Breast epithelium (tissue), 4 donors: Measurements from ENCODE around the gene ABHD14A. TPM values are rescaled to one million over a fixed set of nuclear protein-coding genes. Genes with fewer than 3 reads are reported as not detected.
"Not testable (repeated sequence)": the region's sequence is repeated elsewhere in the genome, so short reads cannot be mapped to it uniquely, and the experiment has no call there.

Experiments used
- DNase-seq, 2 donors: peaks; one replicate each; pipeline ENCODE4 v3.0.0-alpha.2; 2019; ENCODE audit warnings: low spot score in 2 of 2
- H3K27ac ChIP-seq, 2 donors: fragments of 200-600 bp; sonication (generic) in 1 of 2; one replicate each; pipeline ENCODE4 v1.5.1; 2016 to 2019; ENCODE audit warnings: mild to moderate bottlenecking in 1 of 2
- H3K27me3 ChIP-seq, 2 donors: fragments of 200-600 bp; sonication (generic) in 1 of 2; one replicate each; pipeline versions ENCODE4 v1.5.1 to v1.6.0; 2017 to 2019; ENCODE audit warnings: control low read depth in 1 of 2, mild to moderate bottlenecking in 1 of 2
- H3K36me3 ChIP-seq: fragments of 200-600 bp; one replicate; pipeline ENCODE4 v1.5.1; 2019
- H3K4me1 ChIP-seq, 2 donors: fragments of 200-600 bp; sonication (generic); one replicate each; pipeline ENCODE4 v1.5.1; 2016 to 2019; ENCODE audit warnings: control low read depth in 1 of 2
- H3K4me3 ChIP-seq, 3 donors: fragments of 200-600 bp; sonication (generic); 1 replicate in 2 of 3; 2 replicates in 1 of 3; pipeline ENCODE4 v1.5.1; 2016 to 2019; ENCODE audit warnings: mild to moderate bottlenecking in 3 of 3, moderate library complexity in 2 of 3
- H3K9me3 ChIP-seq, 2 donors: fragments of 200-600 bp; sonication (generic) in 1 of 2; one replicate each; pipeline ENCODE4 v1.5.1; 2016 to 2019; ENCODE audit warnings: control low read depth in 1 of 2
- POLR2A ChIP-seq: fragments of 450-650 bp; IDR thresholded peaks from one replicate; pipeline ENCODE4 v1.6.1; 2016; ENCODE audit warnings: antibody characterized with exemption, mild to moderate bottlenecking, moderate library complexity
- POLR2AphosphoS5 ChIP-seq, 3 donors: sonication (generic); formaldehyde crosslinking; IDR thresholded peaks; one replicate each; pipeline ENCODE4 v1.6.1; 2017; ENCODE audit warnings: antibody characterized with exemption in 3 of 3
- intact Hi-C: fragments of 100-400 bp; cut with DNase I; formaldehyde crosslinking; loops from one replicate; pipeline ENCODE4 v1.15.1; 2023; ENCODE audit warnings: low total_unique reads
- total RNA-seq, 3 donors: library from RNA; depleted of rRNA; stranded (reverse); fragments of >200 nt; gene quantifications; one replicate each; pipeline ENCODE4 v1.1.0, GENCODE V29; 2016
- TF ChIP-seq, protein P1 (sequence below), 3 donors: fragments of 450-650 bp; IDR thresholded peaks; one replicate each; pipeline ENCODE4 v1.5.1; 2016 to 2017; ENCODE audit warnings: antibody characterized with exemption in 3 of 3, mild to moderate bottlenecking in 3 of 3, moderate library complexity in 3 of 3

The ABHD14A gene
- 10 to 100 TPM; 16.1 to 32.6 (median 17.1) TPM for total RNA-seq

DNA sequence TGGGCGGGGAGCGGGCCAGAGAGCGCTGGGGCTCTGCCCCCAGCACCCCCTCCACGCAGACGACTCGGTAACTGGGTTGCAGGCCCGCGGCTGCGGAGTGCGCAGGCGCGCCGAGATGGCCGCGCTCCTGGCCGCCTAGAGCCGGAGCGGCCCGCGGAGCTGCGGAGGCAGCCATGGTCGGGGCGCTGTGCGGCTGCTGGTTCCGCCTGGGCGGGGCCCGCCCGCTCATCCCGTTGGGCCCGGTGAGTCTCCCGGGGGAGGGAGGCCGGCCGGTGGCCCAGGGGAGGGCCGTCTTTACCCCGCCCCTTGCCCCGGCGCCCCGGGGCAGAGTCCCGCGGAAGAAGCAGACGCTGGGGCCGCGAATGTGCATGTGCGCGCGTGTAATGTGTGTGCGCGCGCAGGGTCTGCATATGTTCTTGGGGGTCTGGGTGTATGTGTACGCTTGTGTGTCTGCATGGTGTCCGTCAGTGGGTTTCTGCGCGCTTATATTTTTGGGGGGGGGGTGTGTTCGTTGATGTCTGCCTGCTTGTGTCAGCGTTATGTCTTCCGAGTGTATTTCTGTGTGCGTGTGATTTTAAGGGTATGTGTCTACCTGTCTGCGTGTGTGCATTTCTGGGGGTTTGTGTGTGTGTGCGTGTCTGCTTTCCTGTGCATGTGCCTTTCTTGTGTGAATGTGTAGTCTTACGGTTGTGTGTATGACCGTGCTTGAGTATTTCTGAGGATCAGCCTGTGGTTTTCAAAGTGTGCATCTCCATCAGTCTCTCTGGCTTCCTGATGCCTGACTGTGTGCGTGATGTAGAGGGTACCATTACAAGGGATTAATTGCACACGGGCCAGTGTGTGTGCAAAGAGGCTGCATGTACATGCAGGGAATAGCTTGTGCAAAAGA is at the start of gene ABHD14A:
Gene ABHD14A (plus strand): TSS at position 102 of the 889 bp plus-strand sequence. CDS start 72 bp downstream, at position 174.
- H3K36me3 ChIP-seq, result no peaks in the 10 kb centered on the region
- intact Hi-C loops, result loop anchor here (2.0 kb wide), 1 partner anchor 32 kb away; the partner anchor contains the start of gene PARP3
- peak; percentile 53 to 70 for DNase-seq
- H3K27me3 ChIP-seq, result no peaks in the 10 kb centered on the region
- H3K27ac ChIP-seq, result peak within 1 kb of the TSS; percentile 96 to 98
- TF ChIP-seq, protein P1, sequence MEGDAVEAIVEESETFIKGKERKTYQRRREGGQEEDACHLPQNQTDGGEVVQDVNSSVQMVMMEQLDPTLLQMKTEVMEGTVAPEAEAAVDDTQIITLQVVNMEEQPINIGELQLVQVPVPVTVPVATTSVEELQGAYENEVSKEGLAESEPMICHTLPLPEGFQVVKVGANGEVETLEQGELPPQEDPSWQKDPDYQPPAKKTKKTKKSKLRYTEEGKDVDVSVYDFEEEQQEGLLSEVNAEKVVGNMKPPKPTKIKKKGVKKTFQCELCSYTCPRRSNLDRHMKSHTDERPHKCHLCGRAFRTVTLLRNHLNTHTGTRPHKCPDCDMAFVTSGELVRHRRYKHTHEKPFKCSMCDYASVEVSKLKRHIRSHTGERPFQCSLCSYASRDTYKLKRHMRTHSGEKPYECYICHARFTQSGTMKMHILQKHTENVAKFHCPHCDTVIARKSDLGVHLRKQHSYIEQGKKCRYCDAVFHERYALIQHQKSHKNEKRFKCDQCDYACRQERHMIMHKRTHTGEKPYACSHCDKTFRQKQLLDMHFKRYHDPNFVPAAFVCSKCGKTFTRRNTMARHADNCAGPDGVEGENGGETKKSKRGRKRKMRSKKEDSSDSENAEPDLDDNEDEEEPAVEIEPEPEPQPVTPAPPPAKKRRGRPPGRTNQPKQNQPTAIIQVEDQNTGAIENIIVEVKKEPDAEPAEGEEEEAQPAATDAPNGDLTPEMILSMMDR (IDR thresholded peaks at IDR 0.05), result no peak
- TF ChIP-seq POLR2A (no peak), POLR2AphosphoS5 (IDR thresholded peaks at IDR 0.05) (peak in 2 of 3 donors; percentile 20 to 38)
- no peaks in the 10 kb centered on the region for H3K9me3 ChIP-seq
- peaks cover 7 to 12% of the 10 kb centered on the region in 2 donors for H3K4me1 ChIP-seq
- H3K4me3 ChIP-seq, result peak within 1 kb of the TSS; percentile 69 to 77 (median 72)

DNA sequence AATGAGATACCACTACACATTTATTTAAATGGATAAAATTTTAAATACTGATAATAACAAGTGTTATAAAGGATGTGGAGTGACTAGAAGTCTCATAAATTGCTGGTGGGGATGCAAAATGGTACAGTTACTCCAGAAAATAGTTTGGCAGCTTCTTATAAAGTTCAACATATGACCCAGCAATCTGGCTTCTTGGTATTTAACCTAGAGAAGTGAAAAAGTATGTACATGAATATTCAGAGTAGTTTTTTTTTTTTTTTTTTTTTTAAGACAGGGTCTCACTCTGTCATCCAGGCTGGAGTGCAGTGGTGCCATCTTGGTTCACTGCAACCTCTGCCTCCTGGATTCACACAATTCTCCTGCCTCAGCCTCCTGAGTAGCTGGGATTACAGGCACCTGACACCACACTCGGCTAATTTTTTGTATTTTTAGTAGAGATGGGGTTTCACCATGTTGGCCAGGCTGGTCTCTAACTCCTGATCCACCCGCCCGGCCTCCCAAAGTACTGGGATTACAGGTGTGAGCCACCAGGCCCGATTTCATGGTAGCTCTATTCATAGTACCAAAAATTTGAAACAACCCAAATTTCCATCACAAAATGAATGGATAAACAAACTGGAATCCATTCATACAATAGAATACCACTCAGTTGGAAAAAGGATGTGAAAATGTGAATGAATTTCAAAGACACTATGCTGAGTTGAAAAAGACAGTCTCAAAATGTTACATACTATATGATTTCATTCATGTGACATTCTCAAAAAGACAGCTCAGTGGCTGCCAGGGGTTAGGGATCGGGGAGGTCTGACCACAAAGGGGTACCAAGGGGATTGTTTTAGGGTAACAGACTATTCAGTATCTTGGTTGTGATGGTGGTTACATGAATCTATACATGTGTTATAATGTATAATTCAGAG is 47.5 kb upstream of the ABHD14A start:
- Histone ChIP-seq H3K4me3 (no peak overlapping the region), H3K9me3 (no peaks in the 10 kb centered on the region), H3K4me1 (no peaks in the 10 kb centered on the region), H3K27ac (no peak overlapping the region), H3K27me3 (no peaks in the 10 kb centered on the region), H3K36me3 (no peaks in the 10 kb centered on the region)
- intact Hi-C loops, result no loop called here
- TF ChIP-seq POLR2A, result no peak
- TF ChIP-seq, protein P1 (IDR thresholded peaks at IDR 0.05), result no peak
- no peak for TF ChIP-seq POLR2AphosphoS5 (IDR thresholded peaks at IDR 0.05)
- DNase-seq, result no peak

DNA sequence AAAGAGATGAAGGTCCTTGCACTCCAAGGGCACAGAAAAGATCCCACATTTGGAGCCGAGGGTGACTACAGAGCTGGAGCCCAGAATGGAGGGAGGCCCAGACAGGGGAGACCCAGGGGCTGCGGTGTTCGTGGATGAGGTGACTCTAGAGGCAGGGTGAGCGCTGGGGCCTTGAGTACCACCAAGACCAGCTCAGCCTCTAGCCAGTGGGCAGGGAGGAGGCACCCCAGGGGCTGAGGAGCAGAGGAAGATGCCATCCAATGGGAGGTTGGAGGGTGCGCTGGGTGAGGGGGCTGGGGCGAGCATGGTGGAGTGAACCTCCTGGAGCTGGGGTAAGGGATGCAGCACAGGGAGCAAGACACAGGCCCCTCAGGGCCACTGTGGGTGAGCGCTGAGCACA is 46.4 kb upstream of the ABHD14A start:
- intact Hi-C loops, result no loop called here
- H3K9me3 ChIP-seq, result no peaks in the 10 kb centered on the region
- no peaks in the 10 kb centered on the region for H3K27me3 ChIP-seq
- no peak for TF ChIP-seq POLR2A
- TF ChIP-seq, protein P1 (IDR thresholded peaks at IDR 0.05), result no peak
- no peak for TF ChIP-seq POLR2AphosphoS5 (IDR thresholded peaks at IDR 0.05)
- H3K4me1 ChIP-seq, result no peaks in the 10 kb centered on the region
- no peaks in the 10 kb centered on the region for H3K36me3 ChIP-seq
- no peak for DNase-seq
- H3K4me3 ChIP-seq, result no peak overlapping the region
- no peak overlapping the region for H3K27ac ChIP-seq

DNA sequence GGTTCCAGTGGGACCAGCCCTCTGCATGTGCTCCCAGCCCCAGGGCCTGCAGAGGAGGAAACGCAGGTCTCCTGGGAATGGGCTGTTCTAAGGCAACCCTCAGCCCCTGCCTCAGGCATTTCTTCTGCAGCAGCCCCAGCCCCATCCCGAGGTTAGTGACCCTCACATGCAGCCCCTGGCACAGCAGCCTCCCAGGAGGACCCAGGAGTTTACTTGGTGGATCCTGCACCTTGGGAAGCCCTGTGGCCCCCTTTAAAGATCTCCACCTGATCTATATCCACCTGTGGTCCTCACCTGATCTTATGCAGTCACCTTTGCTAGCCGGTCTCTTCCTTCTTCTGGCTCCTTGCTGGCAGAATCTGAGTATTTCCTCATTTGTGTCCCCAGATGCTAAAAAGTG is 45.9 kb upstream of the ABHD14A start:
- H3K27me3 ChIP-seq, H3K27ac ChIP-seq, intact Hi-C loops, H3K4me1 ChIP-seq, H3K36me3 ChIP-seq, H3K9me3 ChIP-seq, DNase-seq, H3K4me3 ChIP-seq: not testable (repeated sequence)

DNA sequence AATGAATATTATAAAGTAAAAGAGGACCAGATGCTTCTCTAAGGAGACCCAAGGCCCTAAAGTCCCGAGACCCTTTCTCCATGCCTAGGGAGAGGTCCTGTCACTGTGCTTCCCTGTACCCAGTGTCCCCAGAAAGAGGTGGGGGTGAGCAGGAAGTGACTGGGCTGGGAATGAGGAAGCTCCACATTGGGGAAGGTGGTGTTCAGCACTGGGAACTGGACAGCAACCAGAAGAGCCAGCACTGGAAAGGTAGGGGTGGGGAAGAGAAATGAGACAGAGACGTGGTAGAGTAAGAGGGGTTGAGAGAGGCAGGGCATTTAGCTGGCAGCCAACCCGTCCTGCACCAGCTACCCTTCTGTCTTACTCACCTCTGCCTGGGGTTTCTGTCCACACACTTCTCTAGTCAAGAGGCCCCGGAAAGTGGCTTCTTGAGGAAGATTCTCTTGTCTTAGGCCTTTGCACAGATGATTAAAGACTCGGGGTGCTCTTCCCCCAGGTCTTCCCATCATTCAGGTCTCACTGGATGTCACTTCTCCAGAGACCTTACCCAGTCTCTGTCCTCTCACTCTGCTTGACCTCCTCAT is 45.4 kb upstream of the ABHD14A start:
- no peaks in the 10 kb centered on the region for H3K27me3 ChIP-seq
- no peak overlapping the region for H3K4me3 ChIP-seq
- TF ChIP-seq POLR2AphosphoS5 (IDR thresholded peaks at IDR 0.05), result no peak
- no peaks in the 10 kb centered on the region for H3K4me1 ChIP-seq
- no peak overlapping the region for H3K27ac ChIP-seq
- H3K36me3 ChIP-seq, result no peaks in the 10 kb centered on the region
- intact Hi-C loops, result no loop called here
- no peaks in the 10 kb centered on the region for H3K9me3 ChIP-seq
- DNase-seq, result no peak
